Neural cell (in vitro differentiated cells): Measurements from ENCODE around the gene EEF1AKMT4.

ENCODE experiments used
- RAD21 ChIP-seq: fragments of 450-650 bp; conservative IDR thresholded peaks from 2 replicates; pipeline ENCODE4 v1.6.1; 2014; ENCODE audit warnings: antibody characterized with exemption, mild to moderate bottlenecking, moderate library complexity
- TF ChIP-seq, protein P1 (sequence below): fragments of 450-650 bp; IDR thresholded peaks from 2 replicates; pipeline ENCODE4 v1.5.1; 2014; ENCODE audit warnings: antibody characterized with exemption, mild to moderate bottlenecking, moderate library complexity; ENCODE audit not compliant: poor library complexity, severe bottlenecking

DNA sequence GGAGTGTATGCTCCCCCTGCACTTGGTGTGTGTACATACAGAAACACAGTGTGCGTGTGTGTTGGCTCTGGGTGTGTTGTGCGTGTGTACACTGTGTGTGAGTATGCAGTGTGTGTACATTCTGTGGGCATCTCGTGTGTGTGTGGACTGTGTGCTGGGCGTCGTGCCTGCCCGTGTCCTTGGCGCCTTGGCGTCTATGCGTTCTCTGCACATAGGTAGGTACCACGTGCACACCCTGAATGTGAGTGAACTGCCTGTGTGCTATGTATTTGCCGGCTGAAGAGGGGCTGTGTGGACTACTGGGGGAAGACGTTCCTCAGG is 25.9 kb downstream of the EEF1AKMT4 start:
- no peak for TF ChIP-seq RAD21
- TF ChIP-seq, protein P1, sequence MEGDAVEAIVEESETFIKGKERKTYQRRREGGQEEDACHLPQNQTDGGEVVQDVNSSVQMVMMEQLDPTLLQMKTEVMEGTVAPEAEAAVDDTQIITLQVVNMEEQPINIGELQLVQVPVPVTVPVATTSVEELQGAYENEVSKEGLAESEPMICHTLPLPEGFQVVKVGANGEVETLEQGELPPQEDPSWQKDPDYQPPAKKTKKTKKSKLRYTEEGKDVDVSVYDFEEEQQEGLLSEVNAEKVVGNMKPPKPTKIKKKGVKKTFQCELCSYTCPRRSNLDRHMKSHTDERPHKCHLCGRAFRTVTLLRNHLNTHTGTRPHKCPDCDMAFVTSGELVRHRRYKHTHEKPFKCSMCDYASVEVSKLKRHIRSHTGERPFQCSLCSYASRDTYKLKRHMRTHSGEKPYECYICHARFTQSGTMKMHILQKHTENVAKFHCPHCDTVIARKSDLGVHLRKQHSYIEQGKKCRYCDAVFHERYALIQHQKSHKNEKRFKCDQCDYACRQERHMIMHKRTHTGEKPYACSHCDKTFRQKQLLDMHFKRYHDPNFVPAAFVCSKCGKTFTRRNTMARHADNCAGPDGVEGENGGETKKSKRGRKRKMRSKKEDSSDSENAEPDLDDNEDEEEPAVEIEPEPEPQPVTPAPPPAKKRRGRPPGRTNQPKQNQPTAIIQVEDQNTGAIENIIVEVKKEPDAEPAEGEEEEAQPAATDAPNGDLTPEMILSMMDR, result no peak
